ENCODE results near the gene OR10G6.
"Not testable (repeated sequence)": the region's sequence is repeated elsewhere in the genome, so short reads cannot be mapped to it uniquely, and the experiment has no call there.

OR10G6 gene

GRCh38 chr11:123995119-123995518, at the start of gene OR10G6:
OR10G6 (minus strand) TSS chr11:123995161; CDS start chr11:123995161, 0 bp downstream.
- DNase-seq, result no peak

DNA sequence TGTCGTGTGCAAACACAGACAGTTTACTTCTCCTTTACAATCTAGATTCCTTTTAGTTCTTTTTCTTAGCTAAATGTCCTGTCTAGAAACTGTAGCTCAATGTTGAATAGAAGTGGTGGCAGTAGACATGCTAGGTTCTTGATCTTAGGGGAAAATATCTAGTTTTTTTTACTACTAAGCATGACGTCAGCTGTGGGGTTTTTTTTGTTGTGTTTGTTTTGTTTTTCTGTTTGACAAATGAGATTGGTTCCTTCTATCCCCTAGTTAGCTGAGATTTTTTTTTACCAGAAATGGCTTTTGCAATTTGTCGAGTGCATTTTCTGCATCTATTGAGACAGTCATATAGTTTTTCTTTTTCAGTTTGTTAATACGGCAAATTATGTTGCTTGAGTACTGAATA, 48.5 kb upstream of the OR10G6 start:
- DNase-seq, result no peak

GRCh38 chr11:124041254-124041653, 46.3 kb upstream of the OR10G6 start, which contains the start of gene OR10G7:
OR10G7 (minus strand) TSS chr11:124041325; CDS start chr11:124039001, 2,324 bp downstream.
- no peak for DNase-seq

DNA sequence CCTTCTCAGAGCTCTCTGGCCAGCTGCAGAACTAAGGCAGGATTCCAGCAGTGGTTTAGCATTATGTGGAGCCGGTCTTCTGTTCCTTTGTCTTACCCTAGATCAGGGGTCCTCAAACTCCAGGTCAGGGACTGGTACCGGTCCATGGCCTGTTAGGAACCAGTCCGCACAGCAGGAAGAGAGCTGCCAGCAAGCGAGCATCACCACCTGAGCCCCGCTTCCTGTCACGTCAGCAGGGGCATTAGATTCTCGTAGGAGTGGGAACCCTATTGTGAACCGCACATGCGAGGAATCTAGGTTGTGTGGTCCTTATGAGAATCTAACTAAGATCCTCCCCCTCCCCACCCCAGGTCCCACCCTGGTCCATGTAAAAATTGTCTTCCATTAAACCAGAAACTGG, 44.6 kb upstream of the OR10G6 start:
- no peak for DNase-seq

- no peak for DNase-seq
These were observed 41.7 kb upstream of the OR10G6 start for GRCh38 chr11:124036666-124037065.

- DNase-seq, result no peak
These were observed 31.5 kb upstream of the OR10G6 start, which contains the start of gene OR10G8 for GRCh38 chr11:124026498-124026897. OR10G8 (plus strand) TSS chr11:124026798; CDS start chr11:124029623, 2,825 bp downstream.

- not testable (repeated sequence) for DNase-seq
These were observed 20.9 kb upstream of the OR10G6 start for GRCh38 chr11:124015837-124016236.

DNA sequence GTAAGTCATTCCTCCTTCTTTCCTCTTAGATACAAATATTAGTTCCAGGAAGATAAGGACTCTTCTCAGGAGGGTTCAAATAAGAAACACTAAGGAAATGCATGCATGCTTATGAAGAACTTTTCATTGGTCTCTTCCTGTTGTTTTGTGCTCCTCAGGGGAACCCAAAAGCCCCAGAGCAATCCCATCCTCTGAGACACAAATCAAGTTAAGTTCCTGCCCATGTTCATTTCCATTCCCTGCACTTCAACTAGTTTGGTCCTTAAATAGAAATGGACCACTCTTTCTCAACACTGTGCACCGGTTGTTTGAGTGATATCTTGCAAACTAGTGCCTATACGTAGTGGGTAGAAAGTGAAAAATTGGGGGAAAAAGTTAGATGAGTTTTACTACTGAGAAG, 17.7 kb upstream of the OR10G6 start, which contains the start of gene OR10G4:
TSS of gene OR10G4 (plus strand) at position 301 of the 400 bp plus-strand sequence. CDS start 2,578 bp downstream, outside the sequence.
- DNase-seq, result no peak

DNA sequence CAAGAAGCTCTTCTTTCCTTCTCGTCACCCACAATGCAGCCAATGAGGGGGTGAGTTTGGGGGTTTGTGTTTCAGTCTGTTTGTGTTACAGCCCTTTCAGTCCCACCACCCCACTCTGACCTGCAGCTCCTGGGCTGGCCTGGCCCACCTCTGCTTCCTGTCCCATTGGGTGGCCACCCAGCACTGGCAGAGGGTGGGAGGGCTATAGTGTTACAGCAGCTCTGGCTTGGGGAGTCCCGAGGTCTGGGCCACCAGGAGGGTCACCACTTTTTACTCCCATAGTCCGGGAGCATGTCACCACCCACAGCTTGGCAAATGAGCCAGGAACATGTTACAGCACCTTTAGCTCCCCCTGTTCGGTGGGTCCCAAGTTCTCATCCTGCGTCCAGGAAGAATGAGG, 15.7 kb downstream of the OR10G6 start:
- DNase-seq, result no peak

DNA sequence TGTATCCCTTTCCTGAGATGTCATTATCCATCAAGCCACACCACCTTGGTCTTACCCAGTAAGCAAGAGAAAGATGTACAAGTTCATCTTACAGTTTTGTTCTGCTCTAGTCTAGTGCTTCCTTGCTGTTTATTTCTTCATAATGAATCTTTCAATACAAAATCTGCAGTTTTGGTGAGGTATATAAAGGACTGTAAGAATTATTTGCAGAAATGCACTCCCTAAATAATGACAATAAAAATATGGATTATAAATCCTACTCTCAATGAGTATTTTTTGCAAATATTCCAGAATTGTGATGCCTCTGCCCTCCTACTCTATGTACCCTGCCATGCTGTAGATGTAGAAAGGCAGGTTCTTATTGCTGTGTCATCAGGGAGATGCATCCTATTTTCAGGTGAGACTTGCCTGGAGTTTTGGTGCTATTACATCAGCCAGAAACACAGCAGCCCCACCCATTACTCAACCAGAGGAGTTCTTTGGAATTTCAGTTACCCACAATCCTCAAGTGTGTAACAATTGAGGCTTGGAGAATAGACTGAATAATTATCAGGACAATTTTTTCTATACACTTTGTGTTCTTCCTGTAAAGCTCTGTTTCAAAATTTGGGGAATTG, 17.1 kb downstream of the OR10G6 start, which contains the start of gene OR10S1:
TSS of gene OR10S1 (minus strand) at position 51 of the 617 bp plus-strand sequence. CDS start 117 bp downstream, outside the sequence.
- no peak for DNase-seq

GRCh38 chr11:123976770-123977560, 18.0 kb downstream of the OR10G6 start:
- no peak for DNase-seq

GRCh38 chr11:123973816-123974215, 21.1 kb downstream of the OR10G6 start:
- no peak for DNase-seq

GRCh38 chr11:123956752-123957151, 38.2 kb downstream of the OR10G6 start:
- no peak for DNase-seq

GRCh38 chr11:123945132-123945531, 49.8 kb downstream of the OR10G6 start:
- DNase-seq, result no peak
